ENCODE measurements around the gene PRPS1.

DNA sequence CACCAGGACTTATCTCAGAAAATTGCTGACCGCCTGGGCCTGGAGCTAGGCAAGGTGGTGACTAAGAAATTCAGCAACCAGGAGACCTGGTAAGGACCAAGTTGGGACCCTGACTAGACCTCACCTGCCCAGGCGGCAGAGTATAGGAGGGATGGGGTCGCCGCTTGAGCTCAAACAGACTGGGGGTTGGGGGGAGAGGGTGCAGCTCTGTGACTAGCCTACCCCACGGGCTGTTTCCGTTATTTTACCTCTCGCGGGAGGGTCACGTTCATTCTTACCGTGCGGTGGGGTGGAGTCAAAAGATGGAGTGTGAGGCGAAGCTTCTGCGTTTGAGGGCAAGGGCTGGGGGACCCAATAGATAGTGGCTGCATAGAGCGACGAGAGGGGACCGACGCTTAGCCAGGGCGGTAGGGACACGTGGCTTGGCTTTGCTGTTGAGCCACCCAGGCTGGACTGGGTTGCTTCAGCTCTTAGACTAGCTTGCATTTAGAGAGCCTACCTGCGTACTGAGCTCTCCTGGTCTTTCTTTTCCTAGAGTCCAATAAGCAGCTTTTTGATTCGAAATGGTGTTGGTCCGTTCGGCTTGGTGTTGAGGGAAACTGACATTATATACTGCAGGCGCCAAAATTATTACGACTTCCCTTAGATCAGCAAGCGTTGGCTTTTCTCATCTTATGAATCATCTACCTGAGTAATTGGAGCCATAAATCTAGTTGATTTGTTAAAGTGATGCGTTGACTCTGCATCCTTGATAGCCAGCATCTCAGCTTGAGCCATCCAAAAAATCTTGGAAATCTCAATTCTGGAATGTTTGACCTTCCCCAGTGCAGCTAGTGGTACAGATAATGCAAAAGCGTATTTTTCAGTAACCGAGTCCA, 591 bp downstream of the PRPS1 start:
- TF ChIP-seq, protein P1, sequence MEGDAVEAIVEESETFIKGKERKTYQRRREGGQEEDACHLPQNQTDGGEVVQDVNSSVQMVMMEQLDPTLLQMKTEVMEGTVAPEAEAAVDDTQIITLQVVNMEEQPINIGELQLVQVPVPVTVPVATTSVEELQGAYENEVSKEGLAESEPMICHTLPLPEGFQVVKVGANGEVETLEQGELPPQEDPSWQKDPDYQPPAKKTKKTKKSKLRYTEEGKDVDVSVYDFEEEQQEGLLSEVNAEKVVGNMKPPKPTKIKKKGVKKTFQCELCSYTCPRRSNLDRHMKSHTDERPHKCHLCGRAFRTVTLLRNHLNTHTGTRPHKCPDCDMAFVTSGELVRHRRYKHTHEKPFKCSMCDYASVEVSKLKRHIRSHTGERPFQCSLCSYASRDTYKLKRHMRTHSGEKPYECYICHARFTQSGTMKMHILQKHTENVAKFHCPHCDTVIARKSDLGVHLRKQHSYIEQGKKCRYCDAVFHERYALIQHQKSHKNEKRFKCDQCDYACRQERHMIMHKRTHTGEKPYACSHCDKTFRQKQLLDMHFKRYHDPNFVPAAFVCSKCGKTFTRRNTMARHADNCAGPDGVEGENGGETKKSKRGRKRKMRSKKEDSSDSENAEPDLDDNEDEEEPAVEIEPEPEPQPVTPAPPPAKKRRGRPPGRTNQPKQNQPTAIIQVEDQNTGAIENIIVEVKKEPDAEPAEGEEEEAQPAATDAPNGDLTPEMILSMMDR (IDR thresholded peaks at IDR 0.05) = no peak
- TF ChIP-seq GABPB1 (CRISPR knock-in tag; IDR thresholded peaks at IDR 0.05) = no peak
- no peak for TF ChIP-seq NFYB (CRISPR knock-in tag; conservative IDR thresholded peaks at IDR 0.05; ENCODE audit: low read depth)
